ENCODE results near the gene ZFHX3.
A peak's percentile ranks its signal among the peaks of the same experiment; 100 is the strongest.

ZFHX3 gene

GRCh38 chr16:72743011-72743761 is 304.7 kb downstream of the ZFHX3 start:
- Histone ChIP-seq H4K20me1 (ENCODE audit: insufficient read depth, low read length) (no peaks in the 10 kb centered on the region), H3K4me1 (ENCODE audit: low read length) (peaks cover 15% of the 10 kb centered on the region), H3K27me3 (ENCODE audit: low read depth, low read length) (no peaks in the 10 kb centered on the region), H3K4me3 (ENCODE audit: low read length) (no peak overlapping the region), H3K9me3 (ENCODE audit: insufficient read depth, low read length) (no peaks in the 10 kb centered on the region), H3K36me3 (replicated peaks; ENCODE audit: low read depth, low read length) (no peaks in the 10 kb centered on the region), H2AFZ (ENCODE audit: low read depth, low read length) (no peak overlapping the region), H3K4me2 (ENCODE audit: low read length) (0 out of 2 replicates have a peak overlapping the region, but pooled peaks have one; percentile 1), H3K27ac (ENCODE audit: low read length) (no peak overlapping the region), H3K9ac (ENCODE audit: low read length) (no peak overlapping the region), H3K79me2 (ENCODE audit: low read length) (no peaks in the 10 kb centered on the region)
- TF ChIP-seq CTCF (IDR thresholded peaks at IDR 0.05; ENCODE audit: low read depth, low read length) (no peak), EZH2phosphoT487 (IDR thresholded peaks at IDR 0.05; ENCODE audit: low read depth) (no peak)

- H3K4me2 ChIP-seq (ENCODE audit: low read length) = no peak overlapping the region
- H4K20me1 ChIP-seq (ENCODE audit: insufficient read depth, low read length) = no peaks in the 10 kb centered on the region
- TF ChIP-seq CTCF (IDR thresholded peaks at IDR 0.05; ENCODE audit: low read depth, low read length) (no peak), EZH2phosphoT487 (IDR thresholded peaks at IDR 0.05; ENCODE audit: low read depth) (no peak)
- no peaks in the 10 kb centered on the region for H3K79me2 ChIP-seq (ENCODE audit: low read length)
- H3K9me3 ChIP-seq (ENCODE audit: insufficient read depth, low read length) = no peaks in the 10 kb centered on the region
- no peaks in the 10 kb centered on the region for H3K27me3 ChIP-seq (ENCODE audit: low read depth, low read length)
- no peaks in the 10 kb centered on the region for H3K36me3 ChIP-seq (replicated peaks; ENCODE audit: low read depth, low read length)
- H3K4me3 ChIP-seq (ENCODE audit: low read length) = no peak overlapping the region
- no peak overlapping the region for H2AFZ ChIP-seq (ENCODE audit: low read depth, low read length)
- peaks cover 15% of the 10 kb centered on the region for H3K4me1 ChIP-seq (ENCODE audit: low read length)
- no peak overlapping the region for H3K27ac ChIP-seq (ENCODE audit: low read length)
- no peak overlapping the region for H3K9ac ChIP-seq (ENCODE audit: low read length)
Measured at GRCh38 chr16:72740347-72740746, 307.6 kb downstream of the ZFHX3 start.

DNA sequence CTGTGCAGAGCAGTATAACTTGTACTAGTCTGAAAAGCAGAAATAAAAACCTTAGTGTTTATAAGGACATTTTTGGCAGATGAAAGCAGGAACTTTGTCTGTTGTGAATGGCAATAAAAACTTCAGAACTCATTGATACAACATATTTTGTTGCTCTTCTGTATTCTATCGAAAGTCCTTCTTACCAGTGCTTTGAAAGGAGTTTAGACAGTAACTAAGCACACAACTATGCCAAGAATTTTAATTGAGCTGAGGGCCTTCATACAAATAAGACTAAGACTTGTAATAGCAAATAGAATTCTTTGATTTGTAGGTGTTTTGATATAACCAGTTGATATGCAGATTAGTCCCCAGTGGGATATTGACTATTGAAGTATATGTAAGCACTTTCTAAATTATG is 308.4 kb downstream of the ZFHX3 start:
- Histone ChIP-seq H3K4me3 (ENCODE audit: low read length) (no peak overlapping the region), H3K79me2 (ENCODE audit: low read length) (no peaks in the 10 kb centered on the region), H3K9ac (ENCODE audit: low read length) (no peak overlapping the region), H3K27me3 (ENCODE audit: low read depth, low read length) (no peaks in the 10 kb centered on the region), H3K9me3 (ENCODE audit: insufficient read depth, low read length) (no peaks in the 10 kb centered on the region), H4K20me1 (ENCODE audit: insufficient read depth, low read length) (no peaks in the 10 kb centered on the region), H3K4me2 (ENCODE audit: low read length) (no peak overlapping the region), H3K27ac (ENCODE audit: low read length) (no peak overlapping the region), H2AFZ (ENCODE audit: low read depth, low read length) (no peak overlapping the region), H3K36me3 (replicated peaks; ENCODE audit: low read depth, low read length) (no peaks in the 10 kb centered on the region), H3K4me1 (ENCODE audit: low read length) (peaks cover 13% of the 10 kb centered on the region)
- TF ChIP-seq EZH2phosphoT487 (IDR thresholded peaks at IDR 0.05; ENCODE audit: low read depth) (no peak), CTCF (IDR thresholded peaks at IDR 0.05; ENCODE audit: low read depth, low read length) (no peak)

GRCh38 chr16:72736074-72736473 is 311.9 kb downstream of the ZFHX3 start:
- Histone ChIP-seq H3K4me1 (ENCODE audit: low read length) (no peaks in the 10 kb centered on the region), H3K27ac (ENCODE audit: low read length) (no peak overlapping the region), H2AFZ (ENCODE audit: low read depth, low read length) (no peak overlapping the region), H3K36me3 (replicated peaks; ENCODE audit: low read depth, low read length) (no peaks in the 10 kb centered on the region), H3K4me3 (ENCODE audit: low read length) (no peak overlapping the region), H3K79me2 (ENCODE audit: low read length) (no peaks in the 10 kb centered on the region), H4K20me1 (ENCODE audit: insufficient read depth, low read length) (no peaks in the 10 kb centered on the region), H3K9me3 (ENCODE audit: insufficient read depth, low read length) (no peaks in the 10 kb centered on the region), H3K9ac (ENCODE audit: low read length) (no peak overlapping the region), H3K27me3 (ENCODE audit: low read depth, low read length) (no peaks in the 10 kb centered on the region), H3K4me2 (ENCODE audit: low read length) (no peak overlapping the region)
- TF ChIP-seq EZH2phosphoT487 (IDR thresholded peaks at IDR 0.05; ENCODE audit: low read depth) (no peak), CTCF (IDR thresholded peaks at IDR 0.05; ENCODE audit: low read depth, low read length) (no peak)
